Panc1 (cell line): ENCODE measurements around the gene KRT16. TPM values are rescaled to one million over a fixed set of nuclear protein-coding genes. Genes with fewer than 3 reads are reported as not detected.
A peak's percentile ranks its signal among the peaks of the same experiment; 100 is the strongest.

Experiments
- ATAC-seq: fragments of 200-7000 bp; cut with Tn5 transposase; 2 replicates; pipeline ENCODE4 v1.9.1; 2020; ENCODE audit warnings: mild to moderate bottlenecking, moderate library complexity
- BruUV-seq: library from RNA; stranded (reverse); fragments of 400-500 nt; replicated peaks from 2 replicates; lab custom pipeline; 2021; lab: Mats Ljungman, UMichigan
- CTCF ChIA-PET: fragments of 300-600 bp; sonication (Branson Sonifier 250); formaldehyde crosslinking; loops from one replicate; lab custom pipeline; 2022; ENCODE audit warnings: antibody characterized with exemption; lab: Charles Lee
- POLR2A ChIA-PET: fragments of 300-600 bp; sonication (Branson Sonifier 250); formaldehyde crosslinking; loops from one replicate; lab custom pipeline; 2022; ENCODE audit warnings: antibody characterized with exemption; lab: Charles Lee
- DNase-seq: peaks from one replicate; pipeline ENCODE4 v3.0.0-alpha.2; 2010; ENCODE audit warnings: low read depth, low spot score
- H3K27ac ChIP-seq: 2 replicates; pipeline ENCODE4 v1.5.1; 2011; ENCODE audit warnings: mild to moderate bottlenecking, low read length, inconsistent platforms
- H3K27me3 ChIP-seq: fragments of 200-500 bp; sonication (Bioruptor generic); 2 replicates; pipeline ENCODE4 v1.6.0; 2014; ENCODE audit warnings: low read length, inconsistent platforms; ENCODE audit not compliant: control insufficient read depth, insufficient read depth
- H3K36me3 ChIP-seq: fragments of 200-500 bp; sonication (Bioruptor generic); 2 replicates; pipeline ENCODE4 v1.5.1; 2014; ENCODE audit warnings: inconsistent platforms, mild to moderate bottlenecking, low read length, moderate library complexity; ENCODE audit not compliant: control insufficient read depth, insufficient read depth
- H3K4me1 ChIP-seq: 2 replicates; pipeline ENCODE4 v1.5.1; 2011; ENCODE audit warnings: inconsistent platforms, mild to moderate bottlenecking, low read length, moderate library complexity; ENCODE audit not compliant: control insufficient read depth, insufficient read depth
- H3K4me3 ChIP-seq, 2 experiments: 2 replicates each; pipeline ENCODE4 v1.5.1; 2011 to 2012; ENCODE audit warnings: low read depth in 2 of 2, low read length in 2 of 2, mild to moderate bottlenecking in 2 of 2, inconsistent platforms in 1 of 2, moderate library complexity in 1 of 2
- H3K9me3 ChIP-seq: fragments of 200-500 bp; sonication (Bioruptor generic); 2 replicates; pipeline ENCODE4 v1.5.1; 2014; ENCODE audit warnings: low read depth, mild to moderate bottlenecking, inconsistent platforms, low read length, moderate library complexity; ENCODE audit not compliant: control insufficient read depth, insufficient read depth
- POLR2AphosphoS5 ChIP-seq: IDR thresholded peaks from 2 replicates; pipeline ENCODE4 v1.6.1; 2012; ENCODE audit warnings: mild to moderate bottlenecking, low read depth, low read length, moderate library complexity
- REST ChIP-seq, 2 experiments: IDR thresholded peaks; 2 replicates each; pipeline ENCODE4 v1.6.1; 2011 to 2012; ENCODE audit warnings: low read depth in 2 of 2, control low read depth in 1 of 2, low read length in 1 of 2, mild to moderate bottlenecking in 1 of 2, moderate library complexity in 1 of 2; ENCODE audit not compliant: insufficient read depth in 1 of 2
- SIN3A ChIP-seq: IDR thresholded peaks from 2 replicates; pipeline ENCODE4 v1.6.1; 2012; ENCODE audit warnings: low read depth, mild to moderate bottlenecking, low read length, moderate library complexity, borderline replicate concordance; ENCODE audit not compliant: insufficient read depth
- TCF7L2 ChIP-seq: IDR thresholded peaks from 2 replicates; pipeline ENCODE4 v1.6.1; 2011; ENCODE audit warnings: mild to moderate bottlenecking, low read depth, low read length, inconsistent platforms
- in situ Hi-C: cut with HindIII; loops from 2 replicates; pipeline ENCODE4 v1.10.0; 2016; ENCODE audit warnings: low sequenced_read_pairs, low pct_unique_long_range_greater_than_20kb
- intact Hi-C: fragments of 100-400 bp; cut with micrococcal nuclease; formaldehyde crosslinking; loops from one replicate; pipeline ENCODE4 v1.10.0; 2022; ENCODE audit not compliant: unreplicated experiment
- total RNA-seq: library from RNA; stranded (reverse); gene quantifications from one replicate; pipeline ENCODE4 v1.2.1, GENCODE V29; 2021; ENCODE audit not compliant: unreplicated experiment
- TF ChIP-seq, protein P1 (sequence below): fragments of 450-650 bp; IDR thresholded peaks from 2 replicates; pipeline ENCODE4 v1.5.1; 2017; ENCODE audit warnings: mild to moderate bottlenecking

KRT16 gene
- total RNA-seq, 1 experiment from 2014 or later, result 1.6 TPM

GRCh38 chr17:41654678-41655607, 42.4 kb upstream of the KRT16 start:
- no peak for TF ChIP-seq REST (IDR thresholded peaks at IDR 0.05; ENCODE audit: insufficient read depth in 1 of 2, low read depth in 2 of 2, low read length in 1 of 2)
- no peak for TF ChIP-seq SIN3A
- TF ChIP-seq TCF7L2, result no peak
- no peak for TF ChIP-seq POLR2AphosphoS5
- TF ChIP-seq, protein P1, sequence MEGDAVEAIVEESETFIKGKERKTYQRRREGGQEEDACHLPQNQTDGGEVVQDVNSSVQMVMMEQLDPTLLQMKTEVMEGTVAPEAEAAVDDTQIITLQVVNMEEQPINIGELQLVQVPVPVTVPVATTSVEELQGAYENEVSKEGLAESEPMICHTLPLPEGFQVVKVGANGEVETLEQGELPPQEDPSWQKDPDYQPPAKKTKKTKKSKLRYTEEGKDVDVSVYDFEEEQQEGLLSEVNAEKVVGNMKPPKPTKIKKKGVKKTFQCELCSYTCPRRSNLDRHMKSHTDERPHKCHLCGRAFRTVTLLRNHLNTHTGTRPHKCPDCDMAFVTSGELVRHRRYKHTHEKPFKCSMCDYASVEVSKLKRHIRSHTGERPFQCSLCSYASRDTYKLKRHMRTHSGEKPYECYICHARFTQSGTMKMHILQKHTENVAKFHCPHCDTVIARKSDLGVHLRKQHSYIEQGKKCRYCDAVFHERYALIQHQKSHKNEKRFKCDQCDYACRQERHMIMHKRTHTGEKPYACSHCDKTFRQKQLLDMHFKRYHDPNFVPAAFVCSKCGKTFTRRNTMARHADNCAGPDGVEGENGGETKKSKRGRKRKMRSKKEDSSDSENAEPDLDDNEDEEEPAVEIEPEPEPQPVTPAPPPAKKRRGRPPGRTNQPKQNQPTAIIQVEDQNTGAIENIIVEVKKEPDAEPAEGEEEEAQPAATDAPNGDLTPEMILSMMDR, result no peak
- CTCF ChIA-PET, result interaction anchor here (1.5 to 2.7 kb wide), 3 partner anchors 8 to 106 kb away, joined by 8 to 20 read pairs (median 10); no protein-coding TSS in a partner anchor
- Histone ChIP-seq H3K4me3 (no peak overlapping the region), H3K4me1 (peaks cover 13% of the 10 kb centered on the region; the same call in 1 of the 2 replicates), H3K27me3 (no peaks in the 10 kb centered on the region), H3K36me3 (no peaks in the 10 kb centered on the region), H3K9me3 (no peaks in the 10 kb centered on the region), H3K27ac (no peak overlapping the region)
- intact Hi-C loops, result no loop called here
- in situ Hi-C loops, result no loop called here
- BruUV-seq, result no TSS peak
- POLR2A ChIA-PET, result no interaction called here
- no peak for DNase-seq
- ATAC-seq, result no peak

GRCh38 chr17:41653892-41654677, 41.5 kb upstream of the KRT16 start:
- intact Hi-C loops (no loop called here), in situ Hi-C loops (no loop called here)
- peaks cover 13% of the 10 kb centered on the region; the same call in 1 of the 2 replicates for H3K4me1 ChIP-seq
- ChIA-PET CTCF (interaction anchor here (1.5 to 2.7 kb wide), 3 partner anchors 9 to 105 kb away, joined by 8 to 20 read pairs (median 10); no protein-coding TSS in a partner anchor), POLR2A (interaction anchor here (0.7 kb wide), 2 partner anchors 18 to 201 kb away, joined by 3 to 6 read pairs; no protein-coding TSS in a partner anchor)
- no peak overlapping the region for H3K27ac ChIP-seq
- no TSS peak for BruUV-seq
- ATAC-seq (peak; percentile 31), DNase-seq (no peak)
- H3K9me3 ChIP-seq, result no peaks in the 10 kb centered on the region
- TF ChIP-seq POLR2AphosphoS5 (no peak), SIN3A (no peak), REST (IDR thresholded peaks at IDR 0.05; ENCODE audit: insufficient read depth in 1 of 2, low read depth in 2 of 2, low read length in 1 of 2) (no peak), TCF7L2 (no peak)
- TF ChIP-seq, protein P1, result no peak
- no peak overlapping the region for H3K4me3 ChIP-seq
- H3K36me3 ChIP-seq, result no peaks in the 10 kb centered on the region
- no peaks in the 10 kb centered on the region for H3K27me3 ChIP-seq
